GM23338 (cell line): ENCODE measurements around the gene TMEM88. TPM values are rescaled to one million over a fixed set of nuclear protein-coding genes. Genes with fewer than 3 reads are reported as not detected.

Experiments
- CREB1 ChIP-seq: fragments of 250-450 bp; sonication (Bioruptor Pico); IDR thresholded peaks from 2 replicates; pipeline ENCODE4 v1.5.0; 2020; ENCODE audit warnings: low read depth, mild to moderate bottlenecking, moderate library complexity
- CTCF ChIP-seq, 2 experiments: fragments of 200-600 bp in 1 of 2; sonication (generic) in 1 of 2; conservative IDR thresholded peaks; 2 replicates each; pipeline versions ENCODE4 v1.5.1 to v1.6.1; 2016 to 2017; ENCODE audit warnings: antibody characterized with exemption in 2 of 2, low read depth in 2 of 2, mild to moderate bottlenecking in 2 of 2, moderate library complexity in 1 of 2
- POLR2AphosphoS5 ChIP-seq: IDR thresholded peaks from 2 replicates; pipeline ENCODE4 v1.6.1; 2016; ENCODE audit warnings: antibody characterized with exemption, low read depth
- REST ChIP-seq: IDR thresholded peaks from one replicate; pipeline ENCODE4 v1.6.1; 2018; ENCODE audit warnings: antibody characterized with exemption; ENCODE audit not compliant: unreplicated experiment
- STAT1 ChIP-seq: IDR thresholded peaks from one replicate; pipeline ENCODE4 v1.6.1; 2016; ENCODE audit warnings: antibody characterized with exemption; ENCODE audit not compliant: unreplicated experiment
- ZNF114 ChIP-seq: fragments of 250-450 bp; sonication (Bioruptor Pico); IDR thresholded peaks from 2 replicates; pipeline ENCODE4 v1.5.0; 2020; ENCODE audit warnings: mild to moderate bottlenecking, moderate library complexity
- ZNF462 ChIP-seq: fragments of 250-450 bp; sonication (Bioruptor Pico); IDR thresholded peaks from 2 replicates; pipeline ENCODE4 v1.5.0; 2020; ENCODE audit warnings: mild to moderate bottlenecking, moderate library complexity
- polyA plus RNA-seq: library from polyadenylated mRNA; unstranded; fragments of >200 nt; fragmentation: Nextera tagmentation; extraction: Ambion mirVana; gene quantifications from 2 replicates; pipeline ENCODE4 v1.2.1, GENCODE V29; 2016
- total RNA-seq: library from RNA; depleted of rRNA; stranded (reverse); fragments of >200 nt; shearing (Covaris generic); gene quantifications from 2 replicates; pipeline ENCODE4 v1.2.3, GENCODE V29; 2014

TMEM88 gene
- total and polyA plus RNA-seq, 2 experiments from 2014 or later: 0.58 to 0.97 TPM

- TF ChIP-seq ZNF462 (CRISPR knock-in tag): no peak
- TF ChIP-seq POLR2AphosphoS5: no peak
- no peak for TF ChIP-seq CTCF (conservative IDR thresholded peaks at IDR 0.05; ENCODE audit: low read depth in 2 of 2)
- no peak for TF ChIP-seq ZNF114
- no peak for TF ChIP-seq REST
- no peak for TF ChIP-seq STAT1
- TF ChIP-seq CREB1: no peak
These were observed 36.8 kb upstream of the TMEM88 start (continued) for GRCh38 chr17:7818026-7818425.
